NCI-H510A (cell line): Measurements from ENCODE around the gene WAC.

Experiments
- DNase-seq: peaks from one replicate; lab custom pipeline; 2025; lab: John Stamatoyannopoulos, UW

The WAC gene

DNA sequence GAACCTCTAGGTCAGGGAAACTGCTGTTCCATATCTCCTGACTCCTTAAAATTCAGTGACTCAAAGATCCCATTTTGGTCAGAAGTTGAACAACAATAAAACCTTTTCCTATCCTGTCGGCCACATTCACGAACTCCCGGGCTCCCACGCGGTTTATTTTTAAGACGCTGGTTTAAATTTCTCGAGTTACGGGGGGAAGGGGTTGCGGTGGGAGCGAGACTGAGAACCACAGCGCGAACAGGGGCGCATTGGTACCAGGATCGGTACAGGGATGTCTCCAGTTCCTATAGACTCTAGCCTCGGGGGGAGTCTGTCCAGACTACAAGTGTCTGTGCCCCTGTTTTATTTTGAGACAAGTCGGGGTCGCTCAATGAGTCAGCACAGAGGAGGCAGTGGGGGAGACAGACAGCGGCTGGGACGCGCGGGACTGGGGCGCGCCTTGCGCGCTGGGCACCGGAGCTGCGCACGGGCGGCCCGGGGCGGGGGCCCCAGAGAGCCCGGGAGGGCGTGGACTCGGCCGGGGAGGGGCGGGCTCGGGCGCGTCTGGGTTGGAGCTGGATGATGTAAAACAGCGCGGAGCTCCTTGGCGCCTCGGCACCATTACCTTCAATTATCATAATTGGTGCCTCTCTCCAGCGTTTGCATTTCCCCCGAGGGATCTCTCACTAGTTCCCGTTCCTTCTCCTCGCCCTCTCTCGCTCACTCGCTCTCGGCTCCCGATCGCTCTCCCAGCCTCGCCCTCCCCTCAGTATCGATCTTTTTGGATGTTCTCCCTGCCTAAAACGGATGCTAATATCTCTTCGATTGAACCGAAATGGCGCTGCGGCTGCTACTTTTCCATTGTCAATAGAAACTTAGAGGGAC lies 135.7 kb downstream of the WAC start:
- DNase-seq, result peak; percentile 66

DNA sequence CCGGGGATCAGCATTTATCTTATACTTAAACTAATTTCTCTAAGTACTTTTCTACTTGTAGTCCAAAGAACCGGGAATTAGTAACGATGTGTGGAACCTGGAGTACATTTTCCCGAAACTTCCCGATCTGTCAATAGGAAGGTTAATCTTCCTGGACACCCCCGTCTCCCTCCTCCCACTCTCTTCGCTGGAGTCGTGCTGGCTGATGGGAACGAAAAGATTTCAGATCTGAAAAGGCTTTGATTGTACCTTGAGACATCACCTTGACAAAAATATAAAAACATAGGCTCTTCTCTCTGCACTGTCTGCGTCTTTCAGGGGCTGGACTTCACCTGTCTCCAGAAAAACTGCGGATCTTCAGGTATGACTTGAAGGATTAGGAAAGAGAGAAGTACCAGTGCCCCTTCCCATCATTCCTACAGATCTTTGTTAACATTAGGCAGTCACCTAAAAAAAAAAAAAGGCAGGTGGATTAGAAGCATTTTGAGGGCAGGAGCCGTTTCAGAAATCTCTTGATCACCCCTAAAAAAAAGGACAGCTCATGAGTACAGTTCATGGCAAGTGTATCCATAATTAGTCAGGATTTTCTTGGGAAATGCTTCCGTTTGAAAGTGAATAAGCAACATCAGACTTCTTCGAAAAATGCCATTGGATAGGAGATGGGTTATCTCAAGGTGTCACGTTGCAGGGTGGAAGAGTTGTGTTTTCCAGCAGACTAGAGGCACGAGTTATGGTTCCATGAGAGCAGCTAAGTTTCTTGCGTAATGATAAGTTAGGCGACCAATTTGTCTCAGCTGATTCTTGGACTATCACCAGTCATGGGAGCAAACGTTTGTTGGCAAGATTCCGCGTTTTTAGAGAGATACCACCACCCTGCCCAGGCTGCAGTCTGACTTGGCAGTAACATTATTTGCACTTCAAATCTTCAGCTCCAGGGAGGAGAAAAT lies 136.6 kb downstream of the WAC start:
- no peak for DNase-seq
